IMR-90 (cell line): ENCODE data around the gene CIITA. TPM values are rescaled to one million over a fixed set of nuclear protein-coding genes. Genes with fewer than 3 reads are reported as not detected.

Experiments used
- ATAC-seq: fragments of 200-7000 bp; cut with Tn5 transposase; 2 replicates; pipeline ENCODE4 v1.9.1; 2020; ENCODE audit warnings: low read depth, mild to moderate bottlenecking, moderate library complexity
- BruUV-seq: library from RNA; stranded (reverse); fragments of 400-500 nt; replicated peaks from 2 replicates; lab custom pipeline; 2021; lab: Mats Ljungman, UMichigan
- CTCF ChIA-PET: fragments of 300-600 bp; formaldehyde crosslinking; extraction: SDS; loops from one replicate; lab custom pipeline; 2021; ENCODE audit warnings: antibody characterized with exemption; lab: Yijun Ruan, JAX
- POLR2A ChIA-PET: fragments of 300-600 bp; sonication (Branson Sonifier 250); formaldehyde crosslinking; loops from one replicate; lab custom pipeline; 2022; ENCODE audit warnings: antibody characterized with exemption; ENCODE audit not compliant: unreplicated experiment; lab: Charles Lee
- DNase-seq: peaks from one replicate; pipeline ENCODE4 v3.0.0; 2013
- H2AFZ ChIP-seq: replicated peaks from 2 replicates; pipeline ENCODE3; 2013; ENCODE audit warnings: low read length, mild to moderate bottlenecking; ENCODE audit not compliant: poor library complexity
- H2AK5ac ChIP-seq: 2 replicates; pipeline ENCODE4 v1.6.1; 2013; ENCODE audit warnings: low read depth, low read length, inconsistent platforms
- H2AK9ac ChIP-seq: replicated peaks from 2 replicates; pipeline ENCODE3; 2013; ENCODE audit warnings: mild to moderate bottlenecking, low read depth, low read length, moderate library complexity; ENCODE audit not compliant: poor library complexity
- H2BK120ac ChIP-seq: 2 replicates; pipeline ENCODE4 v1.6.1; 2013; ENCODE audit warnings: low read depth, low read length, inconsistent platforms
- H2BK15ac ChIP-seq: 3 replicates; pipeline ENCODE4 v1.6.1; 2013; ENCODE audit warnings: low read depth, low read length, inconsistent platforms
- H2BK20ac ChIP-seq: 2 replicates; pipeline ENCODE4 v1.6.1; 2013; ENCODE audit warnings: low read depth, mild to moderate bottlenecking, inconsistent platforms, low read length, moderate library complexity
- H2BK5ac ChIP-seq: 2 replicates; pipeline ENCODE4 v1.6.1; 2013; ENCODE audit warnings: mild to moderate bottlenecking, low read depth, low read length, inconsistent platforms; ENCODE audit not compliant: poor library complexity, severe bottlenecking
- H3K14ac ChIP-seq: replicated peaks from 2 replicates; pipeline ENCODE4 v1.6.1; 2013; ENCODE audit warnings: low read depth, low read length, inconsistent platforms
- H3K18ac ChIP-seq: 2 replicates; pipeline ENCODE4 v1.6.1; 2013; ENCODE audit warnings: low read depth, low read length, control low read depth
- H3K23ac ChIP-seq: 2 replicates; pipeline ENCODE4 v1.6.1; 2013; ENCODE audit warnings: low read depth, low read length, inconsistent platforms
- H3K27ac ChIP-seq: 2 replicates; pipeline ENCODE4 v1.5.1; 2013; ENCODE audit warnings: mild to moderate bottlenecking, control low read depth, low read length; ENCODE audit not compliant: insufficient read depth
- H3K27me3 ChIP-seq: 2 replicates; pipeline ENCODE4 v1.6.1; 2013; ENCODE audit warnings: low read length; ENCODE audit not compliant: control insufficient read depth, insufficient read depth
- H3K36me3 ChIP-seq: 2 replicates; pipeline ENCODE4 v1.6.1; 2013; ENCODE audit warnings: low read length, mixed read lengths; ENCODE audit not compliant: control insufficient read depth, insufficient read depth
- H3K4ac ChIP-seq: 2 replicates; pipeline ENCODE4 v1.6.1; 2013; ENCODE audit warnings: low read depth, low read length, inconsistent platforms
- H3K4me1 ChIP-seq: 2 replicates; pipeline ENCODE4 v1.6.1; 2013; ENCODE audit warnings: low read length, mixed read lengths; ENCODE audit not compliant: control insufficient read depth, insufficient read depth
- H3K4me2 ChIP-seq: 2 replicates; pipeline ENCODE4 v1.6.1; 2013; ENCODE audit warnings: low read depth, mild to moderate bottlenecking, control low read depth, low read length, moderate library complexity
- H3K4me3 ChIP-seq: 2 replicates; pipeline ENCODE4 v1.5.1; 2013; ENCODE audit warnings: low read depth, mild to moderate bottlenecking, control low read depth, low read length, moderate library complexity; ENCODE audit not compliant: insufficient read depth
- H3K56ac ChIP-seq: 2 replicates; pipeline ENCODE4 v1.6.1; 2013; ENCODE audit warnings: low read length, inconsistent platforms; ENCODE audit not compliant: insufficient read depth; ENCODE audit errors: extremely low read depth
- H3K79me1 ChIP-seq, 2 experiments: 2 replicates each; pipeline ENCODE4 v1.6.1; 2013; ENCODE audit warnings: low read length in 2 of 2, inconsistent platforms in 1 of 2, low read depth in 1 of 2
- H3K9ac ChIP-seq: 2 replicates; pipeline ENCODE4 v1.6.1; 2013; ENCODE audit warnings: low read depth, low read length, control low read depth
- H3K9me1 ChIP-seq: 2 replicates; pipeline ENCODE4 v1.6.1; 2013; ENCODE audit warnings: low read length, inconsistent platforms; ENCODE audit not compliant: insufficient read depth
- H3K9me3 ChIP-seq: 2 replicates; pipeline ENCODE4 v1.6.1; 2013; ENCODE audit warnings: low read length; ENCODE audit not compliant: control insufficient read depth, insufficient read depth
- H4K20me1 ChIP-seq: 2 replicates; pipeline ENCODE4 v1.6.1; 2013; ENCODE audit warnings: low read length, inconsistent platforms; ENCODE audit not compliant: insufficient read depth
- H4K5ac ChIP-seq: 2 replicates; pipeline ENCODE4 v1.6.1; 2013; ENCODE audit warnings: mild to moderate bottlenecking, low read depth, low read length, control low read depth
- H4K8ac ChIP-seq, 2 experiments: 2 replicates each; pipeline ENCODE4 v1.6.1; 2013; ENCODE audit warnings: low read depth in 2 of 2, low read length in 2 of 2, control low read depth in 1 of 2, inconsistent platforms in 1 of 2
- H4K91ac ChIP-seq: 2 replicates; pipeline ENCODE4 v1.6.1; 2013; ENCODE audit warnings: low read depth, low read length, inconsistent platforms; ENCODE audit not compliant: insufficient read depth
- BHLHE40 ChIP-seq: fragments of 150-350 bp; IDR thresholded peaks from 2 replicates; pipeline ENCODE4 v1.6.1; 2016; ENCODE audit warnings: mild to moderate bottlenecking, low read depth, low read length
- CEBPB ChIP-seq: IDR thresholded peaks from 2 replicates; pipeline ENCODE4 v1.6.1; 2012; ENCODE audit warnings: low read depth, low read length, improper control_type of control experiment
- CHD1 ChIP-seq: IDR thresholded peaks from 2 replicates; pipeline ENCODE4 v1.6.1; 2012; ENCODE audit warnings: low read depth, low read length, improper control_type of control experiment
- ELK1 ChIP-seq: fragments of 150-350 bp; IDR thresholded peaks from 2 replicates; pipeline ENCODE4 v1.6.1; 2016; ENCODE audit warnings: low read depth, mild to moderate bottlenecking, low read length, moderate library complexity, borderline replicate concordance
- MAFK ChIP-seq: IDR thresholded peaks from 2 replicates; pipeline ENCODE4 v1.6.1; 2012; ENCODE audit warnings: low read depth, low read length, improper control_type of control experiment
- POLR2A ChIP-seq: IDR thresholded peaks from 2 replicates; pipeline ENCODE4 v1.6.1; 2012; ENCODE audit warnings: mild to moderate bottlenecking, low read depth, low read length
- RAD21 ChIP-seq: IDR thresholded peaks from 2 replicates; pipeline ENCODE4 v1.6.1; 2012; ENCODE audit warnings: low read length, improper control_type of control experiment
- SMC3 ChIP-seq: fragments of 150-350 bp; IDR thresholded peaks from 2 replicates; pipeline ENCODE4 v1.6.1; 2016; ENCODE audit warnings: low read depth, mild to moderate bottlenecking, antibody characterized with exemption, low read length, moderate library complexity
- USF2 ChIP-seq: fragments of 150-350 bp; IDR thresholded peaks from 2 replicates; pipeline ENCODE4 v1.6.1; 2017; ENCODE audit warnings: mild to moderate bottlenecking, antibody characterized with exemption, low read length, low read depth
- WGBS, 2 experiments: methylation state at CpG; one replicate each; pipeline versions ENCODE4 v1.1.5 to v1.1.7; 2013; ENCODE audit warnings: missing lambda C conversion rate in 2 of 2; ENCODE audit not compliant: insufficient read length in 1 of 2; ENCODE audit errors: extremely low coverage in 2 of 2; 5-methylcytosine and 5-hydroxymethylcytosine counted together
- dilution Hi-C: fragments of 300-500 bp; cut with HindIII; formaldehyde crosslinking; loops from one replicate; pipeline ENCODE4 v1.14.3; 2018; ENCODE audit warnings: low sequenced_read_pairs; ENCODE audit not compliant: unreplicated experiment
- in situ Hi-C: fragments of 300-500 bp; cut with MboI; formaldehyde crosslinking; loops from 3 replicates; pipeline ENCODE4 v1.14.3; 2019; ENCODE audit warnings: low sequenced_read_pairs, inconsistent platforms, mixed read lengths
- intact Hi-C: fragments of 100-400 bp; cut with micrococcal nuclease; formaldehyde crosslinking; loops from 2 replicates; pipeline ENCODE4 v1.10.0; 2022
- polyA plus RNA-seq, 3 experiments: library from polyadenylated mRNA; depleted of rRNA; stranded (reverse); fragments of >200 nt; gene quantifications; 2 replicates each; pipeline ENCODE4 v1.2.3, GENCODE V29; 2012; ENCODE audit warnings: low replicate concordance in 1 of 3
- total RNA-seq: library from RNA; depleted of rRNA; stranded (reverse); fragments of >200 nt; gene quantifications from 2 replicates; pipeline ENCODE4 v1.2.3, GENCODE V29; 2012

The CIITA gene
- total and polyA plus RNA-seq, 2 of the 4 experiments (the other 2 are of a cell fraction) = 0.10 TPM; not detected in 1

- TF ChIP-seq POLR2A (no peak), MAFK (no peak), BHLHE40 (no peak), RAD21 (no peak), CEBPB (no peak), USF2 (no peak), CHD1 (no peak), SMC3 (no peak), ELK1 (no peak)
- WGBS, 2 experiments = no CpG with 5 or more reads among the region's 1 CpG
- H3K56ac ChIP-seq = no peak overlapping the region
- no peaks in the 10 kb centered on the region for H3K36me3 ChIP-seq
- H2BK20ac ChIP-seq = no peak overlapping the region
- peaks cover 18% of the 10 kb centered on the region for H3K27me3 ChIP-seq
- DNase-seq (no peak), ATAC-seq (no peak)
- no peaks in the 10 kb centered on the region for H3K9me3 ChIP-seq
- H3K18ac ChIP-seq = no peak overlapping the region
- H2AK5ac ChIP-seq = no peak overlapping the region
- no peak overlapping the region for H2BK120ac ChIP-seq
- no peak overlapping the region for H2BK15ac ChIP-seq
- H3K4me2 ChIP-seq = no peak overlapping the region
- no peak overlapping the region for H3K23ac ChIP-seq
- BruUV-seq = no TSS peak
- no peak overlapping the region for H3K27ac ChIP-seq
- dilution Hi-C loops (no loop called here), in situ Hi-C loops (no loop called here), intact Hi-C loops (no loop called here)
- POLR2A ChIA-PET = no interaction called here
- H3K4me3 ChIP-seq = no peak overlapping the region
- H4K91ac ChIP-seq = no peak overlapping the region
- CTCF ChIA-PET = no interaction called here
- H2BK5ac ChIP-seq = no peak overlapping the region
- no peak overlapping the region for H2AFZ ChIP-seq
- H3K79me1 ChIP-seq = no peaks in the 10 kb centered on the region
- H2AK9ac ChIP-seq = no peak overlapping the region
- no peak overlapping the region for H3K9ac ChIP-seq
- H3K4ac ChIP-seq = no peak overlapping the region
- no peak overlapping the region for H4K8ac ChIP-seq
- no peak overlapping the region for H4K5ac ChIP-seq
- no peaks in the 10 kb centered on the region for H4K20me1 ChIP-seq
- H3K9me1 ChIP-seq = no peaks in the 10 kb centered on the region
- no peak overlapping the region for H3K14ac ChIP-seq
- no peaks in the 10 kb centered on the region for H3K4me1 ChIP-seq
Measured at GRCh38 chr16:10836174-10836853, 40.7 kb upstream of the CIITA start.
